ENCODE data around the gene SLC22A31. TPM values are rescaled to one million over a fixed set of nuclear protein-coding genes. Genes with fewer than 3 reads are reported as not detected.
"Not testable (repeated sequence)": the region's sequence is repeated elsewhere in the genome, so short reads cannot be mapped to it uniquely, and the experiment has no call there.

The SLC22A31 gene
- total RNA-seq, 3 donors from 2014 or later (not counting 1 experiment from before 2014, with no cell fraction given) = 0.75 TPM; not detected in 2

DNA sequence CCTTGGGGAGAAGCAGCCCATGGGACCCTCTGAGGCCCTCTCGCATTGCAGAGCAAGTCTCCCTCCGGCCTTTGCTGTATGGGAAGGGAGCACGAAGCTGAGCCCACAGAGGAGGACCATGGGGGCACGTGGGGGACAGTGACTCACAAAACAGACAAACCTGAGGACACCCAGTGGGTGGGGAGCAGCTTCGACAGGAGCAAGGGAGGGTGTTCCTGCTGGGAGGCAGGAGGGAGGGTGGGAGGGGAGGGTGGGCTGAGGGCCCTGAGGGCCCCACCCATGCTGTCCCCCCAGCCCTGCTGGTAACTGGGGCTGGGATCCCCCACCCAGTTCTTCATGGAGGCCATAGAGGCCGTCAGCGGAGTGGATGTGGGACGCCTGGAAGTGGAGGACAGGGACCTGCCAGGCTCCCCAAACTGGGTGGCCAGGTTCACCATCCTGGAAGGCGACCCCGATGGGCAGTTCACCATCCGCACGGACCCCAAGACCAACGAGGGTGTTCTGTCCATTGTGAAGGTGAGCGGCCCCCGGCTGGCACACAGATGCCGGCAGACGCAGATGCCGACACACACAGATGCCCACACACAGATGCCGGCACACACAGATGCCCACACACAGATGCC, 12.5 kb downstream of the SLC22A31 start:
- Histone ChIP-seq H3K9me3 (ENCODE audit: control insufficient read depth, insufficient read depth, low read length) (no peaks in the 10 kb centered on the region), H3K27me3 (ENCODE audit: control insufficient read depth, insufficient read depth, low read length) (no peaks in the 10 kb centered on the region), H3K36me3 (ENCODE audit: control insufficient read depth, insufficient read depth, low read length) (no peaks in the 10 kb centered on the region), H3K4me1 (ENCODE audit: control insufficient read depth, insufficient read depth, low read length) (peaks cover 4% of the 10 kb centered on the region), H3K4me3 (ENCODE audit: low read length) (no peak overlapping the region), H3K27ac (ENCODE audit: low read length) (no peak overlapping the region)
- intact Hi-C loops (cut with micrococcal nuclease) = no loop called here
- Mint-ChIP-seq H3K27ac (peak overlapping the region; percentile 60 to 88), H3K36me3 (no peaks in the 10 kb centered on the region), H3K9me3 (no peaks in the 10 kb centered on the region), H3K27me3 (ENCODE audit: low read depth in 2 of 2) (no peaks in the 10 kb centered on the region), H3K4me3 (no peak overlapping the region), H3K4me1 (peaks cover 0 to 11% of the 10 kb centered on the region in 2 donors)
- peak in 1 of 2 donors; percentile 52 for DNase-seq
- peak; percentile 14 to 30 (median 17) for ATAC-seq
- WGBS (ENCODE audit: insufficient coverage) = 74% methylated on average over 19 of the region's 19 CpGs
- TF ChIP-seq, protein P1, sequence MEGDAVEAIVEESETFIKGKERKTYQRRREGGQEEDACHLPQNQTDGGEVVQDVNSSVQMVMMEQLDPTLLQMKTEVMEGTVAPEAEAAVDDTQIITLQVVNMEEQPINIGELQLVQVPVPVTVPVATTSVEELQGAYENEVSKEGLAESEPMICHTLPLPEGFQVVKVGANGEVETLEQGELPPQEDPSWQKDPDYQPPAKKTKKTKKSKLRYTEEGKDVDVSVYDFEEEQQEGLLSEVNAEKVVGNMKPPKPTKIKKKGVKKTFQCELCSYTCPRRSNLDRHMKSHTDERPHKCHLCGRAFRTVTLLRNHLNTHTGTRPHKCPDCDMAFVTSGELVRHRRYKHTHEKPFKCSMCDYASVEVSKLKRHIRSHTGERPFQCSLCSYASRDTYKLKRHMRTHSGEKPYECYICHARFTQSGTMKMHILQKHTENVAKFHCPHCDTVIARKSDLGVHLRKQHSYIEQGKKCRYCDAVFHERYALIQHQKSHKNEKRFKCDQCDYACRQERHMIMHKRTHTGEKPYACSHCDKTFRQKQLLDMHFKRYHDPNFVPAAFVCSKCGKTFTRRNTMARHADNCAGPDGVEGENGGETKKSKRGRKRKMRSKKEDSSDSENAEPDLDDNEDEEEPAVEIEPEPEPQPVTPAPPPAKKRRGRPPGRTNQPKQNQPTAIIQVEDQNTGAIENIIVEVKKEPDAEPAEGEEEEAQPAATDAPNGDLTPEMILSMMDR (IDR thresholded peaks at IDR 0.05) = no peak

DNA sequence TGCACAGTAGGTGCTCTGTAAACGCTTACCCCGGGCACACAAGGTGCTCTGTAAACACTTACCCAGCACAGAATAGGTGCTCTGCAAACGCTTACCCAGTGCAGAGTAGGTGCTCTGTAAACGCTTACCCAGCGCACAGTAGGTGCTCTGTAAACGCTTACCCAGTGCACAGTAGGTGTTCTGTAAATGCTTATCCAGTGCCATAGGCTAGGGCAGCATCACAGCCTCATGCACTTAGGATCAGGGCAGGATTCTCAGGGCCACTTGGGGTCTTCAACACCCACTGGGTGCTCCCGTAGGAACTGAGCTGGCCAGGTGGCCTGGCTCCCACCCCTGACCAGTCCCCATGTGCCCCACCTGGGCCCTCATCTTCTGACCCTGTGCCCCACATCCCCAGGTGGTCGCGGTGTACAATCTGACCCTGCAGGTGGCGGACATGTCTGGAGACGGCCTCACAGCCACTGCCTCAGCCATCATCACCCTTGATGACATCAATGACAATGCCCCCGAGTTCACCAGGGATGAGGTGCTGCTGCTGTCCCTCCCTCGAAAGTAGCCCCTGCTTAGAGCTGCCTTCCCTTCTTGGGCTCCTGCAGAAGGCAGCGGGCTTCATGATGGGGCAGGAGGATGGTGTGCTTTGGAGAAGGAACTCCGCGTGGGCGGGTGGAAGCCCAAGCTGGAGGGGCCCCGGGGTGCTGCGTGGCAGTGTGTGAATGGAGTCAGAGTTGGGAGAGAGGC, 13.1 kb downstream of the SLC22A31 start:
- no peaks in the 10 kb centered on the region for H3K27me3 ChIP-seq (ENCODE audit: control insufficient read depth, insufficient read depth, low read length)
- H3K4me3 ChIP-seq (ENCODE audit: low read length) = no peak overlapping the region
- H3K27ac ChIP-seq (ENCODE audit: low read length) = no peak overlapping the region
- no peaks in the 10 kb centered on the region for H3K36me3 Mint-ChIP-seq
- H3K4me3 Mint-ChIP-seq = no peak overlapping the region
- H3K4me1 Mint-ChIP-seq = peaks cover 0 to 11% of the 10 kb centered on the region in 2 donors
- H3K9me3 Mint-ChIP-seq = no peaks in the 10 kb centered on the region
- no peaks in the 10 kb centered on the region for H3K9me3 ChIP-seq (ENCODE audit: control insufficient read depth, insufficient read depth, low read length)
- H3K4me1 ChIP-seq (ENCODE audit: control insufficient read depth, insufficient read depth, low read length) = no peaks in the 10 kb centered on the region
- TF ChIP-seq, protein P1 (IDR thresholded peaks at IDR 0.05) = no peak
- peak in 1 of 2 donors; percentile 56 for DNase-seq
- H3K27me3 Mint-ChIP-seq (ENCODE audit: low read depth in 2 of 2) = no peaks in the 10 kb centered on the region
- 61% methylated on average over 19 of the region's 19 CpGs for WGBS (ENCODE audit: insufficient coverage)
- peak; percentile 61 to 73 (median 64) for ATAC-seq
- H3K27ac Mint-ChIP-seq = peak overlapping the region; percentile 60 to 88
- intact Hi-C loops (cut with micrococcal nuclease) = no loop called here
- H3K36me3 ChIP-seq (ENCODE audit: control insufficient read depth, insufficient read depth, low read length) = no peaks in the 10 kb centered on the region

DNA sequence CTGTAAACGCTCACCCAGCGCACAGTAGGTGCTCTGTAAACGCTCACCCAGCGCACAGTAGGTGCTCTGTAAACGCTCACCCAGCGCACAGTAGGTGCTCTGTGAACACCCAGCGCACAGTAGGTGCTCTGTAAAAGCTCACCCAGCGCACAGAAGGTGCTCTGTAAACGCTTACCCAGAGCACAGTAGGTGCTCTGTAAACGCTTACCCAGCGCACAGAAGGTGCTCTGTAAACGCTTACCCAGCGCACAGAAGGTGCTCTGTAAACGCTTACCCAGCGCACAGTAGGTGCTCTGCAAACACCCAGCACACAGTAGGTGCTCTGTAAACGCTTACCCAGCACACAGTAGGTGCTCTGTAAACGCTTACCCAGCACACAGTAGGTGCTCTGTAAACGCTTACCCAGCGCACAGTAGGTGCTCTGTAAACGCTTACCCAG, 13.7 kb downstream of the SLC22A31 start:
- H3K4me3 ChIP-seq (ENCODE audit: low read length); H3K9me3 ChIP-seq (ENCODE audit: control insufficient read depth, insufficient read depth, low read length); ATAC-seq; H3K4me1 ChIP-seq (ENCODE audit: control insufficient read depth, insufficient read depth, low read length); H3K36me3 Mint-ChIP-seq; H3K9me3 Mint-ChIP-seq; intact Hi-C loops (cut with micrococcal nuclease); H3K4me3 Mint-ChIP-seq; H3K27ac Mint-ChIP-seq; H3K27ac ChIP-seq (ENCODE audit: low read length); H3K27me3 Mint-ChIP-seq (ENCODE audit: low read depth in 2 of 2); H3K36me3 ChIP-seq (ENCODE audit: control insufficient read depth, insufficient read depth, low read length); H3K27me3 ChIP-seq (ENCODE audit: control insufficient read depth, insufficient read depth, low read length): not testable (repeated sequence)
- peak in 1 of 2 donors; percentile 11 for DNase-seq
- 94% methylated on average over 20 of the region's 20 CpGs for WGBS (ENCODE audit: insufficient coverage)
- peaks cover 0 to 11% of the 10 kb centered on the region in 2 donors for H3K4me1 Mint-ChIP-seq

DNA sequence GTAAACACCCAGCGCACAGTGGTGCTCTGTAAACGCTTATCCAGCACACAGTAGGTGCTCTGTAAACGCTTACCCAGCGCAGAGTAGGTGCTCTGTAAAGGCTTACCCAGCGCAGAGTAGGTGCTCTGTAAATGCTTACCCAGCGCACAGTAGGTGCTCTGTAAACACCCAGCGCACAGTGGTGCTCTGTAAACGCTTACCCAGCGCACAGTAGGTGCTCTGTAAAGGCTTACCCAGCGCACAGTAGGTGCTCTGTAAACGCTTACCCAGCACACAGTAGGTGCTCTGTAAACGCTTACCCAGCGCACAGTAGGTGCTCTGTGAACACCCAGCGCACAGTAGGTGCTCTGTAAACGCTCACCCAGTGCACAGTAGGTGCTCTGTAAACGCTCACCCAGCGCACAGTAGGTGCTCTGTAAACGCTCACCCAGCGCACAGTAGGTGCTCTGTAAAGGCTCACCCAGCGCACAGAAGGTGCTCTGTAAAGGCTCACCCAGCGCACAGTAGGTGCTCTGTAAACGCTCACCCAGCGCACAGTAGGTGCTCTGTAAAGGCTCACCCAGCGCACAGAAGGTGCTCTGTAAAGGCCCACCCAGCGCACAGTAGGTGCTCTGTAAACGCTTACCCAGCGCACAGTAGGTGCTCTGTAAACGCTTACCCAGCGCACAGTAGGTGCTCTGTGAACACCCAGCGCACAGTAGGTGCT, 14.3 kb downstream of the SLC22A31 start:
- 94% methylated on average over 30 of the region's 30 CpGs for WGBS (ENCODE audit: insufficient coverage)
- ATAC-seq; H3K4me1 ChIP-seq (ENCODE audit: control insufficient read depth, insufficient read depth, low read length); H3K36me3 ChIP-seq (ENCODE audit: control insufficient read depth, insufficient read depth, low read length); H3K27ac ChIP-seq (ENCODE audit: low read length); DNase-seq; H3K36me3 Mint-ChIP-seq; H3K27me3 Mint-ChIP-seq (ENCODE audit: low read depth in 2 of 2); H3K4me3 Mint-ChIP-seq; H3K4me3 ChIP-seq (ENCODE audit: low read length); intact Hi-C loops (cut with micrococcal nuclease); H3K27me3 ChIP-seq (ENCODE audit: control insufficient read depth, insufficient read depth, low read length); H3K27ac Mint-ChIP-seq; H3K9me3 ChIP-seq (ENCODE audit: control insufficient read depth, insufficient read depth, low read length); H3K9me3 Mint-ChIP-seq: not testable (repeated sequence)
- peaks cover 0 to 11% of the 10 kb centered on the region in 2 donors for H3K4me1 Mint-ChIP-seq
